ENCODE data around the gene SACS. TPM values are rescaled to one million over a fixed set of nuclear protein-coding genes. Genes with fewer than 3 reads are reported as not detected.

Gene SACS, protein sequence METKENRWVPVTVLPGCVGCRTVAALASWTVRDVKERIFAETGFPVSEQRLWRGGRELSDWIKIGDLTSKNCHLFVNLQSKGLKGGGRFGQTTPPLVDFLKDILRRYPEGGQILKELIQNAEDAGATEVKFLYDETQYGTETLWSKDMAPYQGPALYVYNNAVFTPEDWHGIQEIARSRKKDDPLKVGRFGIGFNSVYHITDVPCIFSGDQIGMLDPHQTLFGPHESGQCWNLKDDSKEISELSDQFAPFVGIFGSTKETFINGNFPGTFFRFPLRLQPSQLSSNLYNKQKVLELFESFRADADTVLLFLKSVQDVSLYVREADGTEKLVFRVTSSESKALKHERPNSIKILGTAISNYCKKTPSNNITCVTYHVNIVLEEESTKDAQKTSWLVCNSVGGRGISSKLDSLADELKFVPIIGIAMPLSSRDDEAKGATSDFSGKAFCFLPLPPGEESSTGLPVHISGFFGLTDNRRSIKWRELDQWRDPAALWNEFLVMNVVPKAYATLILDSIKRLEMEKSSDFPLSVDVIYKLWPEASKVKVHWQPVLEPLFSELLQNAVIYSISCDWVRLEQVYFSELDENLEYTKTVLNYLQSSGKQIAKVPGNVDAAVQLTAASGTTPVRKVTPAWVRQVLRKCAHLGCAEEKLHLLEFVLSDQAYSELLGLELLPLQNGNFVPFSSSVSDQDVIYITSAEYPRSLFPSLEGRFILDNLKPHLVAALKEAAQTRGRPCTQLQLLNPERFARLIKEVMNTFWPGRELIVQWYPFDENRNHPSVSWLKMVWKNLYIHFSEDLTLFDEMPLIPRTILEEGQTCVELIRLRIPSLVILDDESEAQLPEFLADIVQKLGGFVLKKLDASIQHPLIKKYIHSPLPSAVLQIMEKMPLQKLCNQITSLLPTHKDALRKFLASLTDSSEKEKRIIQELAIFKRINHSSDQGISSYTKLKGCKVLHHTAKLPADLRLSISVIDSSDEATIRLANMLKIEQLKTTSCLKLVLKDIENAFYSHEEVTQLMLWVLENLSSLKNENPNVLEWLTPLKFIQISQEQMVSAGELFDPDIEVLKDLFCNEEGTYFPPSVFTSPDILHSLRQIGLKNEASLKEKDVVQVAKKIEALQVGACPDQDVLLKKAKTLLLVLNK (N-terminal part only)
- total RNA-seq = 10 to 100 TPM; 20.6 to 36.3 TPM

DNA sequence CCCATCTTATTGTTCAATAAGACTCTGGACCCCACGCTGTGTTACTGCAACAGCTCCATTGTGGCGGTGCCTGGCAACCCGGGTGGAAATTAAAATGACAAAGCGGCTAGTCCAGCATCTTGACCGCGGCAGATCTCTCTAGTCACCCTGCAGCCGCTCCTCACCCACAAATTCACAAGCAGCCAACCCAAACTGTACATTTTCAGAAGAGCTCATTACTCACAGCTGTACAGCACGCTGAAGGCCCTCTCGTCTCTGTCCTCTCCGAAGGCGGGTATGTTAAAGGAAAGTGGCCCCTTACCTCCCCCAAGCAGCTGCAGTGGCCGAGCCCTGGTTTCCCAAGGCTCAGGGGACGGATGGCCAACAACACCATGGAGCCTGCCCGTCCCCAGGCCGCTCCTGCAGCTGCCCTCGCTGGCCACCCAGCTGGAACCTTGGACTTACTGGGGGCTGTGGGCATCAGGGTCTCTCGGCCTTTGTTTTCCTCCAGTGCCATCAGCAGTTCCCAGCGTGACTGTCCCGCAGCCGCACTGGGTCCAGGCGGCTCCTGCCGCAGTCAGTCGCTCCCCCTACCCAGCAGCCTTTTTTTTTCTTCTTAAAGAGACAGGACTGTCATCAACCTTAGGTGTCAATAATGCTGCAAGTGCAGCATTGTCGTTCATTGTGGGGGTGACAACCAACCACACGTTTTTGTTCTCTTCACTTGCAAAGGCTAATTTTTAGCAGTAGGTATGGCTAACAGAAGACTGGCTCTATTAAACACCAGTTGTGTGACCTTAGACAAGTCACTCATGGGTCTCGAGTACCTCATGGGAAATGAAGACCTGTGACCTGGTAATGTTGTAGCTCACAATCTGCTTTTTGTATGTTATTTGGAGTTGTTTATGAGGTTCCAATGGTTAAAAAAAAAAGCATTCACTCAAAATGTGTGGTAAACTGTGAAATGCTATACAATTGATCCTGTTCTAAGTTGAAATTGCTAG, at the start of gene SACS:
TSS of gene SACS (minus strand) at position 532 of the 983 bp plus-strand sequence. CDS start 22,463 bp downstream, outside the sequence.

Other genes starting within 250 kb of the SACS start
- gene TNFRSF19, start 136.7 kb upstream of the SACS start, total RNA-seq = 10 to 100 TPM; 73.3 to 74.3 TPM